Measurements from ENCODE around the gene KY.
"Not testable (repeated sequence)": the region's sequence is repeated elsewhere in the genome, so short reads cannot be mapped to it uniquely, and the experiment has no call there.

The KY gene

DNA sequence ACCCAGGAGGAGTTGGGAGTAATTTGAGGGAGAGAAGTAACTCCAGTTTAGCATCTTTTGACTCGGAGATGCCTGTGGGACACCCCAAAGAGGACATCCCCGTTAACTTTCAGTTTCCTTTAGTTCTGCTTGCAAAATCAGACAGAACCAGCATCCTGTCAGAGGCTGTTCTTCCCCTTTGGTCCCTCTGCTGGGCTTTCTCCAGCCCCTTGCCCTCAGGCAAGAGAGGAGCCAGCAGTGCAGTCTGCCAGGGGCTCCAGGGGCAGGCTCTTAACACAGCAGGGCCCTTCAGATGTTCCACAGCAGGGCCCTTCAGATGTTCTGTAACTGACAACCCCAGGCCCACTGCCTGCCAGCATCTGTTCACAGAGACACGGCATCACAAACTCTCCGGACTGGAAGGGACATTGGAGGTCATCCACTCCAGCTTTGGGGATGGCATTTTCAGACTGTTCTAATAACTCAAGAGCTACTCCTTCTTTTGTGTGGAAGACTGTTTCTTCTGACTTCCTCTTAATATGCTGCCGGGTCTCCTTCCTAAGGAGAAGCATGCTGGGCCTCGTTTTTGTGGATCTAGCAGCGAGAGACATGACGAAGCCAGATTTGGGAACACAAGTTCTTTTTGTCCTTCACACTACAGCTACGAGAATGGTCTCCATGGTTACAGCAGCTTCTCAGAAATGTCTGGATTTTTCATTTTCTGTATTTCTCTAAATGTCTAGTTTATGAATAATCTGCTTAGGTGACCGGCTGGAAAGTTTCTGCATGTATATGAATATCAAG is 51.9 kb downstream of the KY start:
- no peak for DNase-seq

DNA sequence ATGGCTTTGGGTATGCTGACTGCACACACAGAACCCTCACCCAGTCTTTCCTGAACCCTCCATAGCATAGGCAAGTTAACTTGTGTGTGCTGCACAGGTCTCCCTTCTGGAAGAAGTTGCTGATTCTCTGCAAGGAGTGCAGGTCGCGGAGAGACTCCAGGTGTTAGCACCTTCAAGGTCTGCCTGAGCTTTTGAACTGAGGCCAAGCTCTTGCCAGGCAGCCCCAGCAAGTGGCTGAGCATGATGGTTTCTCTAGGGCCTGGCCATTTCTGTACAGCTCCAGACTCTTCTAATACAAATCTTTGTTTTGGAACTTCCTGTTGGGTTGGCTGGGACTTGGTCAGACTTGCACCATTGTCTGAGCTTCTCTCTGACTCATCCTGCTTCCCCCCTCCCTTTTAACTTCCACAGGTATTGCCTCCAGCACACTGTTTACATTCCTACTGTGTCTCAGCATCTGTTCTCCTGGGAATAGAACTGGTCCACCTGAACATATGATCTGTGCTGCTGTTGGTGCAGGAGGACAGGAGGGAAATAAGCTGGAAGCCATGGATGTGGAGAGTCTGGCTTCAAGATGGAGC is 53.3 kb downstream of the KY start:
- DNase-seq, result no peak

DNA sequence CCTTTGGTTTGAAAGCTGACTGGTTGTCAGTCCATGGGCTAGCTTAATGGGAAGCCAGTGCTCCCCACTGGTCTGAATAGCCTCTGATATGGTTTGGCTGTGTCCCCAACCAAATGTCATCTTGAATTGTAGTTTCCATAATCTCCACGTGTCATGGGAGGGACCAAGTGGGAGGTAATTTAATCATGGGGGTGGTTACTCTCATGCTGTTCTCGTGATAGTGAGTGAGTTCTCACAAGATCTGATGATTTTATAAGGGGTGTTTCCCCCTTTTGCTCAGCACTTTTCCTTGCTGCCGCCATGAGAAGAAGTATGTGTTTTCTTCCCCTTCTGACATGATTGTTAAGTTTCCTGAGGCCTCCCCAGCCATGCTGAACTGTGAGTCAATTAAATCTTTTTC is 55.8 kb downstream of the KY start:
- not testable (repeated sequence) for DNase-seq

DNA sequence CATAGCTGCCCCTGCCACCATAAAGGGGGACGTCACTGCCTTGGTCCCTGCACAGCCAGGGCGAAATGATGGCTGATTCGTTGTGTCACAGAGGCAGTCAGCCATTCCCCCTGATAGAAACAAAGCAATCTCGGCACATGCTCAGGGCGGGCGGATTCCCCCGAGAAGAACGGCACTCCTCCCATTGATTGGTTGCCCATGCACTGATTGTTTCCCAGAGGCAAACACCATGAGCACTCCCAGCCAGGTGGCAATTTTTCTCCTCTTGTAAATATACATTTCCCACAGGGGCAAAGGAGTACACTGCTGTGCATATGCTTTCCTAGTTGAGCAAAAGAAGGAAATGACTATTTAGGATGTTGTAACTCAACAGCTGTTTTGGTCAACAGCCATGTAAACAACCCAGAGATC is 56.5 kb downstream of the KY start:
- no peak for DNase-seq

DNA sequence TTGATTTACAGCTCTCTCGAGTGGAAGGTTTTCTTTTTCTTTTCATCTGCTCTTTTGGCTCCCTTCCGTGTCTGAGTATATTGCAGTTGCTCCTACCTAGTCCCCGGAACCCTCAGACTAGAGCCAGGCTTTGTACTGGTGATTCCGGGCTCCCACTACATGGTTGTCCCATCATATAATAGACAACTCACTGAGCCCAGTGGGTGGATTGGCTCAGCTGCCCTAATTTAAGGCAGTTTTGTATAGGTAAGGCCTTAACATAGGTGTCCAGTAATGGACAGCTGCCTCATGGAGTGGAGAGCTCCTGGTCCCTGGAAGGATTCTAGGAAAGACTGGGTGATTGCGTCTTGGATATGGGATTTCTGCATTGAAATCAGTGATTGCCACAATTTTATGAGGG is 58.0 kb downstream of the KY start:
- DNase-seq, result no peak

DNA sequence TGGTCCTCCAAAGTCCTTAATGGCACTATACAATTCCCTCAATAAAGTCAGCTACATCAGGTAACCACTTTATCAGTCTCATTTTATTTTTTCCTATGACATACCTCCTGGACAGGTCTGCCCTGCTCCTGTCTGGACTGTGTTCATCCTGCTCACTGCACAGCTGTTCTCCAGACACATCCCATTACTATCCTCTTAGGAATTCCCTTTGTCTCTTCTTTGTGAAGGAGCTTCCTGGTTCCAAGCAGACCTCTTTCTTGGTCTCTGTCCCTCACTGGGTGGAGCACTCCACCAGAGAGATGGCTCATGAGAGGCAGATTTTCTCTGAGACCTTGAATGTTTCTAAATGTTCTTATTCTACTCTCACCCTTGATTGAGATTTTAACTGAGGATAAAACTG is 60.1 kb downstream of the KY start:
- DNase-seq, result no peak

DNA sequence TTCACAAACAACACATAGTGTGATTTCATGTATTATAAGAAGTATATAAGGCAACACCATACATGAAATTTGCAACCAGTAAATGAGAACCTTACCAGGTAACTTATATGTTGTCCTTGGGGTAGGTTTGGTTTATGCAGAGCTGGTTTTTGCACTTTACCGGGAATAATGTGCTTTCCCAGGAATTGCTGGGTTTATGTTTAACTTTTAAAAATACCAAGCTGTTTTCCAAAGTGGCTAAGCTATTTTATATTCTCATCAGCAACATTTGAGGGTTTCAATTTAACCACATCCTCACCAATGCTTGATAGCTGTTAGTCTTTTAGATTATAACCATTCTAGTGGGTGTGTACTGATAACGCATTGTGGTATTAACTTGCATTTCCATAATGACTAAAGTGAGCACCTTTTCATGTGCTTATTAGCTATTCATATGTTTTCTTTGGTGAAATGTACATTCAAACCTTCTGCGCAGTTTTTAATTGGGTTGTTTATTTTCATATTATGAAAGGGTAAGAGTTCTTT is 71.6 kb downstream of the KY start:
- DNase-seq, result no peak

DNA sequence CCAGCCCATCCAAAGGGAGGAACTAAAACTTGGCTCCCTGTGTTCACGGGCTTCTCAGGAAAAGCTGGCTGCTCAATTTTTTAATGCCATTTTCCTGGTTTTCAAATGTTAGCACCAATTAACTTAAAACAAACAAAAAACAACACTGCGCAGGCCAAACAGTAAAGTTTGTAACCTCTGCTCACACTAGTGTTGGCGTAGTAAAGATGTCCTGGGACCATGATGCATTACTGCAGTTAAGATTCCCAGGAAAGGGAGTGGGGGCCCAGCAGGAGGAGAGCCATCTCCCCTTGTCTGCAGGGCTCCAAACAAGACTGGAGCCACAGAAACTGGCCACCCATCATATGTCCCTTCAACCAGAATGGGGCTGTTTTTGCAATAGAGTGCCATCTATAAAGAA is 74.0 kb downstream of the KY start:
- no peak for DNase-seq

DNA sequence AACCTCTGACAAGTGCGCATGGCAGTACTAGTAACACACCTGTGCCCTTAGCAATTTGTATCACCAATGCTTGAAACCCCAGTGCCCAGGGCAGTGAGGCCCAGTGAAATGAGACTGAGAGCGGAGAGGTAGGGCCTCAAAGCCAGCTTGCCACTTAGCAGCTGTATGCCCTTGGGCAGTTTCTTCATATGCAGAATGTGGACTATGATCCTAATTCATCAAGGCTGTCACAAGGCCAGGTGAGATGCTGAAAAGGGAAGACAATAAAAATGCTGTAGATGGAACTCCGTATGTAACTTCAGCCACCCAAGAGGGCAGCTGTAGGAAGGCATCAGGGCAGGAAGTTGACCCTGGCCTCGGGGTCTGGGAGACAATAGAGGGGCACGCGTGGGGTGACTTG is 74.4 kb downstream of the KY start:
- no peak for DNase-seq

DNA sequence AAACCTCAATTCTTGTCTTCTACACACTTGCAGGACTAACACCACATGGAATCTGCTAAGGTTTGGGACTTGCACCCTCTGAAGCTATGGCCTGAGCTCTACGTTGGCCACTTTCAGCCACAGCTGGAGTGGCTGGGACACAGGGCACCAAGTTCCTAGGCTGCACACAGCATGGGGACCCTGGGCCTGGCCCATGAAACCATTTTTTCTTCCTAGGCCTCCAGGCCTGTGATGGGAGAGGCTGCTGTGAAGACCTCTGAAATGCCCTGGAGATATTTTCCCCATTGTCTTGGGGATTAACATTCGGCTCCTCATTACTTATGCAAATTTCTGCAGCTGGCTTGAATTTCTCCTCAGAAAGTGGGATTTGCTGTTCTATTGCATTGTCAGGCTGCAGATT is 80.9 kb downstream of the KY start:
- DNase-seq, result not testable (repeated sequence)

DNA sequence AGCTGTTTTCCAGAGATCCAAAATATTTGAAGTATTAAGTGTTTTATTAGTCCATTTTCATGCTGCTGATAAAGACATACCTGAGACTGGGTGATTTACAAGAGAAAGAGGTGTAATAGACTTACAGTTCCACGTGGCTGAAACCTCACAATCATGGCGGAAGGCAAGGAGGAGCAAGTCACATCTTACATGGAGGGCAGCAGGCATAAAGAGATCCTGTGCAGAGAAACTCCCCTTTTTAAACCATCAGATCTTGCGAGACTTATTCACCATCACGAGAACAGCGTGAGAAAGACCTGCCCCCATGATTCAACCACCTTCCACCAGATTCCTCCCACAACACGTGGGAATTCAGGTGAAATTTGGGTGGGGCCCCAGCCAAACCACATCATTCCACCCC is 82.0 kb downstream of the KY start:
- DNase-seq, result no peak

DNA sequence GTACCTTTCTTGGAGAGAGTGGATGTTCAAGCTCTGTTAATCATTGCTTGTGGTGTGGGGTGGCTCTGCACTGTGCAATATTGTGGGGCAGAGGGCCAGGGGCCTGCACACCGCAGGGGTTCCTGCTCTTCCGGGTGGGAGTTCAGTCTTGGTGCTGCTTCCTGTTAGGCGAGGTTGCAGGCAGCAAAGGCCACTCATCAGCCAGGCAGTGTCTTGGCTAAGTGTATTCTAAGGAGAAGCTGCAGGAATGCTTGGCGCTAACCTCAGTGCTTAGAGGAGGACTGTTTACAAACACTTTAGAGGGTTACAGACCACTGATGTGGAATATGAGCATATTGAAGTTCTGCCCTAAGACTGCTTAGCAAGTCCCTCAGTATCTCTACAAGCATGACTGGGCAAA is 83.2 kb downstream of the KY start:
- no peak for DNase-seq

DNA sequence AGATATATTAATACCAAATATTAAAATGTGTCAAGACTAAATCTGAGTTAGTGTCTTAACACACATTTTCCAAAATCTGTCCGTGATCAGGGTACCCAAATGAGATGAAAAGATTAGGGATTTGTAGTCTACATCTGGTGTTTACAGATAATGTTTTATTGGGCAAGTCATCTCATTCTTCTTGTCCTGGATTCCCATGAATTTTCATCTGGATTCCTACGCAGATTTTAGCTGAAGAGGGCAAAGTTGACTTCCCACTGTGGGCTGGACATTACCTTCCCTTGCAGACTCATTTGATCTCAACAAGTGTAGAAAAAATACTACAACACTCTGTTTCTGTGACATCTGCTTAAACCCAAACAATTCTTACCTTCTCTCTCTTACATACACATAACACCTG is 85.8 kb downstream of the KY start:
- DNase-seq, result no peak

DNA sequence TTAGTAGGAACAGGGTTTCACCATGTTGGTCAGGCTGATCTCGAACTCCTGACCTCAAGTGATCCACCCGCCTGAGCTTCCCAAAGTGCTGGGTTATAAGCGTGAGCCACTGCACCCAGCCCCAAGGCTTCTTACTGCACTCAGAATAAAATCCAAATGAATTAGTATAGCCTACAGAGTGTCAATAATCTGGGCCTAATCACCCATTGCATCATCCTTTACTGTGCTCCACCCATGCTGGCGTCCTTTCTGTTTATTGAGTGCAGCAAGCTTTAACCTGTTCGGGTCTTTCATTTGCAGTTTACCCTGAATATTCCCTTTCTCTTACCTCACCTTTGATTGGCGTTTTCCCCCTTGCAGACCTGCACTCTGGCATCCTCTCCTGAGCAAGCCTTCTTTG is 87.2 kb downstream of the KY start:
- DNase-seq, result no peak

DNA sequence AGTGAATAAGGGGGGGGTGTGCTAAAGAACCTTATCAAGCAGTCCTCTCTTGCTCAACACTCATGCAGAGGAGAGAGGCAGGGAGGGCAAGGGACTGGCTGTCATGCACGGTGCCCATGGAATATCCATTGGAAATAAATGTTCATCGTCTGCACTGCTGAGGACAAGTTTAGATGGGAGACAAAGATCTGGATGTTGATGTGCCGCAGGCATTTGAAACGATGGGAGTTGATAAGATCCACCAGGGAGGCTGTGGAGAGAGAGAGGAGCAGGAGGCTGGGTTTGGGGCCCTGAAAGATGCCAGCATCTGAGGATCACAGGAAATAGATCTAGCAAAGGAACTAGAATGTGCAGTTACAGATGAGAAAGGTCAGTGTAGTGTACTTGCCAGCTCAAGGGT is 88.8 kb downstream of the KY start:
- DNase-seq, result no peak

DNA sequence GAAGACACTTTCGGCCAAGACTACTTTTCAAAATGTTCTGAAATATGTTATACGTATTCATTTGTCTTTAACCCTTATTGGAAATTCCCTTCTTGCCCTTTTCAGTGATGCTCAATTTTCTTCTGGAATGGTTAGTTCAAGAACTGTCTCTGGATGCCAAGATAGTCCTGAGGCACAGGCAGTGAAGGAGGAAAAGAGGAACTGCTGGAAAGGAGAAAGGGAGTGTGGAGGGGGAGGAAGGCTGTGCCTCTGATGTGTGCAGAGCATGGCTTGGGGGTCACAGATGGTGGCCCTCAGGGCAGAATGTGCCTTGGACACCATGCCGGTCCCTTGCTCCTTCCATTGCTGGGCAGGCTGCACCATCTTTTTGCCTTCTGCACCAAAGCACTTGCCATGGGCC is 91.2 kb downstream of the KY start:
- no peak for DNase-seq

Data from SW 1271 (cell line).